GM12875 (cell line): ENCODE results near the gene CNKSR3.

ENCODE experiments used
- H3K4me3 ChIP-seq: one replicate; pipeline ENCODE4 v1.5.1; 2011; ENCODE audit warnings: low read depth, low read length, control low read depth
- TF ChIP-seq, protein P1 (sequence below): IDR thresholded peaks from 2 replicates; pipeline ENCODE4 v1.5.1; 2011; ENCODE audit warnings: low read depth, mild to moderate bottlenecking, control low read depth, inconsistent platforms, low read length, moderate library complexity, borderline replicate concordance; ENCODE audit not compliant: insufficient read depth

CNKSR3 gene

DNA sequence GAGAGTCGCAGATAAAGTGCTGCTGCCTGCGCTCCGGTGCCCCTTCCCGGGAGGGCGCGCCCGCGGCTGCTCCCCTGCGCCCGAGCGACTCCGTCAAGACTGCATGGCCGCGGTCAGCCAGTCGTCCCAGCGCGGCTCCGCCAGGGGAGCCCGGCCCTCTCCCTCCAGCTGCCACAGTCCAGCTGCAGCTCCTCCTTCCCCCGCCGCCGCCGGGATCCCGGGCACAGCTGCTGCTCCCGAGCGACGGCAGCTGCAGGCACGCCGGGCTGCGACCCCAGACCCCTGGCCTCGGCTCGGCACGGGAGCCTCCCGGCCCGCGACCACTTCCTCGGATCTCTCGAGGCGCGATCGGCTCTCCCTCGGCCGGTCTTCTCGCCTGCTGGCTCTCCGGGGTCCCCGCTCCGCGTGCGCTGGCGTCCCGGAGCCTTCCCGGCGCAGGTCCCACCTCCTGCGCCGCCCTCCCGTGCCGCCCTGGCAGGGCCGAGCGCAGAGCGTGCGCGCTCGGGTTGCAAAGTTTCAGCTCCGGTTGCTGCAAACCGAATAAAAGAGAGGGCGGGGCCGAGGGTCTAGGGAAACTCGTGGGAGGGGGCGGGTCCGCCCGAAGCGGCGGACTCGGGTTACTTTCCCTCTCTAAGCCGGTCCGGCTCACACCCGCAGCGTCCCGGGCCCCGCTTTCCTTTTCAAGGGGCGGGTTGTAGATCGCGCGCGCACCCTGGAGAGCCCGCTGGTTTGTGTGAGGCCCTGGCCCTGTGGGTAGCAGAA is at the start of gene CNKSR3:
TSS of gene CNKSR3 (minus strand) at position 542 of the 762 bp plus-strand sequence. CDS start 571 bp downstream, outside the sequence.
- TF ChIP-seq, protein P1, sequence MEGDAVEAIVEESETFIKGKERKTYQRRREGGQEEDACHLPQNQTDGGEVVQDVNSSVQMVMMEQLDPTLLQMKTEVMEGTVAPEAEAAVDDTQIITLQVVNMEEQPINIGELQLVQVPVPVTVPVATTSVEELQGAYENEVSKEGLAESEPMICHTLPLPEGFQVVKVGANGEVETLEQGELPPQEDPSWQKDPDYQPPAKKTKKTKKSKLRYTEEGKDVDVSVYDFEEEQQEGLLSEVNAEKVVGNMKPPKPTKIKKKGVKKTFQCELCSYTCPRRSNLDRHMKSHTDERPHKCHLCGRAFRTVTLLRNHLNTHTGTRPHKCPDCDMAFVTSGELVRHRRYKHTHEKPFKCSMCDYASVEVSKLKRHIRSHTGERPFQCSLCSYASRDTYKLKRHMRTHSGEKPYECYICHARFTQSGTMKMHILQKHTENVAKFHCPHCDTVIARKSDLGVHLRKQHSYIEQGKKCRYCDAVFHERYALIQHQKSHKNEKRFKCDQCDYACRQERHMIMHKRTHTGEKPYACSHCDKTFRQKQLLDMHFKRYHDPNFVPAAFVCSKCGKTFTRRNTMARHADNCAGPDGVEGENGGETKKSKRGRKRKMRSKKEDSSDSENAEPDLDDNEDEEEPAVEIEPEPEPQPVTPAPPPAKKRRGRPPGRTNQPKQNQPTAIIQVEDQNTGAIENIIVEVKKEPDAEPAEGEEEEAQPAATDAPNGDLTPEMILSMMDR = no peak
- H3K4me3 ChIP-seq = no peak within 1 kb of the TSS

DNA sequence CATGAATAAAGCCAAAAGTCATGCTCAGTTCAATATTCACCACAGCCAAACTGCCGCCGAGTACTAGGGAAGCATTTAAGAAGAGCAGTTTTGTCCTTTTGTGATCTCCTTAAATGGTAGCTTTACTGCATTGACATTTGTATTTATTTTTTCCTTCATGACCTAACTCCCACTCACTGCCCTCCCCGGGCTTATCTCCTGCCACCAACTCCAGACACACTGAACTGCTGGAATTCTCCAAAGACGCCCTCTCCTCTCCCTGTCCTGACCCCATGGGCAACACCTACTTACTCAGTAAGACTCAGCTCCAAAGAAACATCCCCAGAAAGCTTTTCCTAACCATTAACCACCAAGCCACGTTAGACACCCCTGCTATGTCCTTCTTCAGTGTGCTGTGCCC is 48.5 kb upstream of the CNKSR3 start:
- no peak overlapping the region for H3K4me3 ChIP-seq
- TF ChIP-seq, protein P1 = no peak

DNA sequence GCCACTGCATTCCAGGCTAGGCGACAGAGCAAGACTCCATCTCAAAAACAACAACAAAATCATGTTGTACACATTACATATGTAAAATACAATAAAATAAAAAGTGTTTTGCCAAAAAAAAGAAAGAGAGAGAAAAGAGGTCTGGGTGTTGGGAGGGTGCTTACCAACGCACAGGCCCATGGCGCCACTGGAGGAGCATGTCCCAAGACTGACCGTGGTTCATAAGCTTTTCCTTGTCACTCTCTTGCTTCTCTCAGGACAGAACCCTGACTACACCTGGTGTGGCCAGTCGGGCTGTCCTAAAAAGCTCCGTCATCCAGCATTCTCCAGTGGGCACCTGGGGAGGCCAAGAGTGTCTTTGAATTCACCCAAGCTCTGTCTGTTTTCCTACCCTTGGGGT is 48.0 kb upstream of the CNKSR3 start:
- TF ChIP-seq, protein P1 = no peak
- H3K4me3 ChIP-seq = no peak overlapping the region

DNA sequence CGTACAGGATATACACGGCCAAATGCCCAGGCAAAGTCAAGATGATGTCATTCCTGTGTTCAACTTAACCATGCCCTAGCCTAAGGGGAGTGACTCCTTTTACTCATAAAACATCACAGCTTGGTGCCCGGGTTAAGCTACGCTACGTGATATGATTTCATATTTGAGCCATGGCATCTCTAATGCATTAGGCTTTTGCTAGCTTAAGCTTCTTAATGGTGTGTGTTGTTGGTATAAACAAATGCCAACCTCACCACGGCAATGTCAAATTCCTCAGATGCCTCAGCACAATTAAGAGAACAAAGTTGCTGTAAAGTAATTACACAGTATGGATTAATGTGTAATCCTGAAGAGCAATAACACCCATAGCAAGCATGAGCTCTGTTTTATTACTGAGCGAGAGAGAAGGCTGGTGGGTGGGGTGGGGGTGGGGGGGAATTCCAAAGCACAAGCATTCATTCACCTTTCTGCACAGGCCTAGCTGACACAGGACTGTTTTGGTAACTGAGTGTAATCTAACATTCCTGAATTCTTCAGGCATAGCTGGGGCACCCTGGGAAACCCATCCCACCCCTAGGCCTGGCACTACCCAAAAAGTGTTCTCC is 44.7 kb upstream of the CNKSR3 start:
- TF ChIP-seq, protein P1 = no peak

DNA sequence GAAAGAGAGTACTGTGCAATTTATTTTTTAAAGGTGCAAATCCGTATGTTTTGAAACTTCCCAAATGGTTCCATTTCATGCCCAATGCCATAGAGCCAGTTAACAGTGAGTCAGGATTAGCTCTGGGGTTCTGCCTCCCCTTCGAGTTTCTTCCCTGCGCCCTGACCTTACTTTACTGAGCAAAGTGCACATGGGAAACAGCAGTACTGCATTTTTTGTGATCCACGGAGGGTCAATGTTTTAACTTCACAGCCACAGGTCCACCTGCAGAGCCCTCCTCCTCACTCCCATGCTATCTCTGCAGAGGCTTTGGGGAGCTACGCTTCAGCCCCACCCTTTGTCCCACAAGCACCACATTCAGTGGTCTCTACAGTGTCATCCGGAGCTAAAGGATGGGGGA is 44.0 kb upstream of the CNKSR3 start:
- TF ChIP-seq, protein P1 = no peak
- no peak overlapping the region for H3K4me3 ChIP-seq

More for the DNA sequence above, 44.7 kb upstream of the CNKSR3 start:
- H3K4me3 ChIP-seq = no peak overlapping the region

DNA sequence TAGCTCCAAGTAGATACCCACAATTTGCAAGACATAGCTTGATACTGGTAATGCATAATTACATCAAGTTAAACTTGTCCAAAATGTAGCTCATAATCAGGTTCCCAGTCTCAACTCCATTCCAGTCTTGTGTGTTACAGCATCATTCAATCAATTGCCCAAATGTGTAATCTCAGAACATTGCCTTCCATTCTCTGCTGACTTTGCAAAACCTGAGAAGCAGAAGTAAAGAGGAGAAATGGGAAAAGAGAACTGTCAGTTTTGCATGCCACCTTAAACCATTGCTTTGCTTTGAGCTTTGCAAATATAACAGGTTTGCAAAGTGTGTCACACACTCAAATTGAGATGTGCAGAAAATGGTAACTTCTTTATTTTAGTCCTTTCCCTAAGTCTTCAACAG is 40.3 kb upstream of the CNKSR3 start:
- H3K4me3 ChIP-seq = no peak overlapping the region
- TF ChIP-seq, protein P1 = no peak

DNA sequence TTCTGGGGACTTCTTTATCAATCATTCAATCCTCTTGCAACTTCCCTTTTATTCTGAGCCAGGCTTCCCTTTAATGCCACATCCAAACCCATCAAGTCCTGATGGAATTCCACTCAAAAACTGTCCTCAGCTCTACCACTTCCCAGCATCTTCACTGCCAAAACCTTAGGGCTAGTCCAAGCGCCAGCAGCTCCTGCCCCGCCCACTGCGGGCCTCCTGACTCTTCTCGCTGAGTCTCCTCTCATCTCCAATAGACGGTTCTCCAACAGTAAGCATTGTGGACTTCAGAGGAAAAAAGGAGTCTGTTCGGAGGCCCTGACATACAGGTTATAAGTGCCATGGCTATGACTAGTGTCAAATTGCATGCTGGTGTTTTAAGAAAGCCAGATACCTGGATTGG is 38.7 kb upstream of the CNKSR3 start:
- TF ChIP-seq, protein P1 = no peak
- H3K4me3 ChIP-seq = no peak overlapping the region
